H9 (cell line): Measurements from ENCODE around the gene P2RX7. TPM values are rescaled to one million over a fixed set of nuclear protein-coding genes. Genes with fewer than 3 reads are reported as not detected.

Experiments
- DNase-seq: peaks from one replicate; pipeline ENCODE4 v3.0.0-alpha.2; 2017
- H2AFZ ChIP-seq: one replicate; pipeline ENCODE4 v1.6.1; 2013; ENCODE audit warnings: mild to moderate bottlenecking, low read length, control low read depth, moderate library complexity
- H2AK5ac ChIP-seq: 2 replicates; pipeline ENCODE4 v1.6.1; 2013; ENCODE audit warnings: low read length, control low read depth, mixed read lengths; ENCODE audit not compliant: insufficient read length
- H2BK120ac ChIP-seq: one replicate; pipeline ENCODE4 v1.6.1; 2013; ENCODE audit warnings: low read depth, mild to moderate bottlenecking, low read length, control low read depth, inconsistent platforms; ENCODE audit not compliant: poor library complexity, severe bottlenecking
- H2BK12ac ChIP-seq: 2 replicates; pipeline ENCODE4 v1.6.1; 2013; ENCODE audit warnings: low read length, control low read depth, mixed read lengths, low read depth; ENCODE audit not compliant: insufficient read length
- H2BK15ac ChIP-seq: 2 replicates; pipeline ENCODE4 v1.6.1; 2013; ENCODE audit warnings: low read depth, low read length, control low read depth
- H2BK20ac ChIP-seq: one replicate; pipeline ENCODE4 v1.6.1; 2013; ENCODE audit warnings: low read depth, mild to moderate bottlenecking, low read length, control low read depth, inconsistent platforms; ENCODE audit not compliant: poor library complexity, severe bottlenecking
- H2BK5ac ChIP-seq: 2 replicates; pipeline ENCODE4 v1.6.1; 2013; ENCODE audit warnings: low read length, control low read depth, mixed read lengths; ENCODE audit not compliant: insufficient read length
- H3K14ac ChIP-seq: 2 replicates; pipeline ENCODE4 v1.6.1; 2013; ENCODE audit warnings: low read length, control low read depth; ENCODE audit not compliant: insufficient read depth
- H3K18ac ChIP-seq: 2 replicates; pipeline ENCODE4 v1.6.1; 2013; ENCODE audit warnings: low read depth, mild to moderate bottlenecking, mixed read lengths, low read length, control low read depth; ENCODE audit not compliant: insufficient read length
- H3K23ac ChIP-seq: 2 replicates; pipeline ENCODE4 v1.6.1; 2013; ENCODE audit warnings: low read length, control low read depth, mixed read lengths, low read depth; ENCODE audit not compliant: insufficient read length
- H3K23me2 ChIP-seq: 2 replicates; pipeline ENCODE4 v1.6.1; 2013; ENCODE audit warnings: low read depth, mild to moderate bottlenecking, mixed read lengths, low read length, control low read depth; ENCODE audit not compliant: insufficient read length, poor library complexity, severe bottlenecking
- H3K27ac ChIP-seq: 2 replicates; pipeline ENCODE4 v1.5.1; 2013; ENCODE audit warnings: low read length, control low read depth, mixed read lengths, low read depth; ENCODE audit not compliant: insufficient read length
- H3K27me3 ChIP-seq: 2 replicates; pipeline ENCODE4 v1.6.1; 2013; ENCODE audit warnings: low read length, control low read depth, inconsistent platforms; ENCODE audit not compliant: insufficient read depth
- H3K4ac ChIP-seq: 2 replicates; pipeline ENCODE4 v1.6.1; 2013; ENCODE audit warnings: low read depth, mild to moderate bottlenecking, control low read depth, inconsistent platforms, low read length, moderate library complexity
- H3K4me1 ChIP-seq: 2 replicates; pipeline ENCODE4 v1.6.1; 2013; ENCODE audit warnings: low read length, control low read depth, inconsistent platforms; ENCODE audit not compliant: insufficient read depth
- H3K4me2 ChIP-seq: 2 replicates; pipeline ENCODE4 v1.6.1; 2013; ENCODE audit warnings: low read length, control low read depth, mixed read lengths; ENCODE audit not compliant: insufficient read length, insufficient read depth
- H3K56ac ChIP-seq: 2 replicates; pipeline ENCODE4 v1.6.1; 2013; ENCODE audit warnings: low read depth, mild to moderate bottlenecking, mixed read lengths, low read length, control low read depth; ENCODE audit not compliant: insufficient read length
- H3K79me1 ChIP-seq: 2 replicates; pipeline ENCODE4 v1.6.1; 2013; ENCODE audit warnings: low read depth, mild to moderate bottlenecking, moderate library complexity, low read length, control low read depth, inconsistent platforms; ENCODE audit not compliant: insufficient read depth, poor library complexity, severe bottlenecking
- H3K79me2 ChIP-seq: 2 replicates; pipeline ENCODE4 v1.6.1; 2013; ENCODE audit warnings: low read length, control low read depth, inconsistent platforms; ENCODE audit not compliant: insufficient read depth
- H3K9ac ChIP-seq: 2 replicates; pipeline ENCODE4 v1.6.1; 2013; ENCODE audit warnings: low read length, control low read depth, mixed read lengths; ENCODE audit not compliant: insufficient read length; ENCODE audit errors: extremely low read depth
- H3K9me3 ChIP-seq: one replicate; pipeline ENCODE4 v1.6.1; 2013; ENCODE audit warnings: low read depth, low read length, inconsistent platforms; ENCODE audit not compliant: control insufficient read depth
- H3T11ph ChIP-seq: one replicate; pipeline ENCODE4 v1.6.1; 2013; ENCODE audit warnings: mild to moderate bottlenecking, low read length, control low read depth, inconsistent platforms
- H4K20me1 ChIP-seq: one replicate; pipeline ENCODE4 v1.6.1; 2013; ENCODE audit not compliant: control insufficient read depth, insufficient read length, insufficient read depth
- H4K5ac ChIP-seq: 2 replicates; pipeline ENCODE4 v1.6.1; 2013; ENCODE audit warnings: low read depth, mild to moderate bottlenecking, mixed read lengths, low read length, control low read depth; ENCODE audit not compliant: insufficient read length
- H4K8ac ChIP-seq: replicated peaks from 2 replicates; pipeline ENCODE4 v1.6.1; 2013; ENCODE audit warnings: low read length, control low read depth, mixed read lengths, low read depth; ENCODE audit not compliant: insufficient read length
- H4K91ac ChIP-seq: 2 replicates; pipeline ENCODE4 v1.6.1; 2013; ENCODE audit warnings: low read depth, mild to moderate bottlenecking, moderate library complexity, mixed read lengths, low read length, control low read depth; ENCODE audit not compliant: insufficient read length
- H3K27ac Mint-ChIP-seq, 3 experiments: 2 replicates in 2 of 3; 3 replicates in 1 of 3; pipeline ENCODE4 v1.8.0; 2020 to 2021; ENCODE audit warnings: mixed read lengths in 3 of 3, mild to moderate bottlenecking in 1 of 3, moderate library complexity in 1 of 3
- H3K27me3 Mint-ChIP-seq: 2 replicates; pipeline ENCODE4 v1.8.0; 2021; ENCODE audit warnings: low read depth, mild to moderate bottlenecking, moderate library complexity, mixed read lengths
- H3K36me3 Mint-ChIP-seq, 3 experiments: 2 replicates in 2 of 3; 3 replicates in 1 of 3; pipeline ENCODE4 v1.8.0; 2020 to 2021; ENCODE audit warnings: low read depth in 3 of 3, mixed read lengths in 3 of 3; ENCODE audit not compliant: insufficient read depth in 1 of 3
- H3K4me1 Mint-ChIP-seq, 2 experiments: 2 replicates each; pipeline ENCODE4 v1.8.0; 2020; ENCODE audit warnings: mixed read lengths in 2 of 2
- H3K4me3 Mint-ChIP-seq, 2 experiments: 2 replicates in 1 of 2; 3 replicates in 1 of 2; pipeline ENCODE4 v1.8.0; 2020 to 2021; ENCODE audit warnings: mild to moderate bottlenecking in 2 of 2, mixed read lengths in 2 of 2, moderate library complexity in 1 of 2
- H3K9me3 Mint-ChIP-seq, 2 experiments: 2 replicates in 1 of 2; 3 replicates in 1 of 2; pipeline ENCODE4 v1.8.0; 2020; ENCODE audit warnings: mild to moderate bottlenecking in 2 of 2, mixed read lengths in 2 of 2, moderate library complexity in 1 of 2
- WGBS: extraction: QIAGEN DNeasy Blood & Tissue Kit; methylation state at CpG from one replicate; pipeline ENCODE4 v1.1.7; 2013; ENCODE audit warnings: missing lambda C conversion rate, low lambda C conversion rate, mixed read lengths; ENCODE audit not compliant: insufficient read length; ENCODE audit errors: extremely low coverage; 5-methylcytosine and 5-hydroxymethylcytosine counted together
- total RNA-seq: library from RNA; stranded (reverse); gene quantifications from 2 replicates; pipeline ENCODE4 v1.2.1, GENCODE V29; 2021
- TF ChIP-seq, protein P1 (sequence below): fragments of 200-600 bp; sonication (generic); conservative IDR thresholded peaks from 3 replicates; pipeline ENCODE4 v1.8.0; 2021; ENCODE audit warnings: antibody characterized with exemption, mild to moderate bottlenecking

The P2RX7 gene
- total RNA-seq, 1 experiment from 2014 or later, result 0.09 TPM

- H2BK12ac ChIP-seq, result no peak overlapping the region
- no peaks in the 10 kb centered on the region for H3K9me3 ChIP-seq
- H2AK5ac ChIP-seq, result no peak overlapping the region
- no peaks in the 10 kb centered on the region for H4K20me1 ChIP-seq
- H3K27me3 ChIP-seq, result no peaks in the 10 kb centered on the region
- H3K27ac ChIP-seq, result no peak overlapping the region
- H3K9ac ChIP-seq, result no peak overlapping the region
- no peak overlapping the region for H3K56ac ChIP-seq
- H3K14ac ChIP-seq, result no peak overlapping the region
- no peak overlapping the region for H4K8ac ChIP-seq
- no peaks in the 10 kb centered on the region for H3K79me2 ChIP-seq
- no peak overlapping the region for H2BK120ac ChIP-seq
- Mint-ChIP-seq H3K4me3 (no peak overlapping the region), H3K27me3 (no peaks in the 10 kb centered on the region; the same call in 1 of the 2 replicates), H3K9me3 (no peaks in the 10 kb centered on the region; a peak in 1 of 5 replicates), H3K4me1 (peaks cover 0 to 5% of the 10 kb centered on the region in 2 experiments; a peak in 1 of 4 replicates), H3K36me3 (no peaks in the 10 kb centered on the region), H3K27ac (no peak overlapping the region)
- H3K4me1 ChIP-seq, result no peaks in the 10 kb centered on the region
- no peak overlapping the region for H3T11ph ChIP-seq
- H3K4me2 ChIP-seq, result no peak overlapping the region
- no peak overlapping the region for H2BK5ac ChIP-seq
- H3K23me2 ChIP-seq, result no peaks in the 10 kb centered on the region
- no peak overlapping the region for H3K18ac ChIP-seq
- no CpG with 5 or more reads among the region's 9 CpGs for WGBS
- no peak overlapping the region for H2AFZ ChIP-seq
- H2BK15ac ChIP-seq, result no peak overlapping the region
- H3K79me1 ChIP-seq, result no peaks in the 10 kb centered on the region
- H3K4ac ChIP-seq, result no peak overlapping the region
- DNase-seq, result no peak
- TF ChIP-seq, protein P1, sequence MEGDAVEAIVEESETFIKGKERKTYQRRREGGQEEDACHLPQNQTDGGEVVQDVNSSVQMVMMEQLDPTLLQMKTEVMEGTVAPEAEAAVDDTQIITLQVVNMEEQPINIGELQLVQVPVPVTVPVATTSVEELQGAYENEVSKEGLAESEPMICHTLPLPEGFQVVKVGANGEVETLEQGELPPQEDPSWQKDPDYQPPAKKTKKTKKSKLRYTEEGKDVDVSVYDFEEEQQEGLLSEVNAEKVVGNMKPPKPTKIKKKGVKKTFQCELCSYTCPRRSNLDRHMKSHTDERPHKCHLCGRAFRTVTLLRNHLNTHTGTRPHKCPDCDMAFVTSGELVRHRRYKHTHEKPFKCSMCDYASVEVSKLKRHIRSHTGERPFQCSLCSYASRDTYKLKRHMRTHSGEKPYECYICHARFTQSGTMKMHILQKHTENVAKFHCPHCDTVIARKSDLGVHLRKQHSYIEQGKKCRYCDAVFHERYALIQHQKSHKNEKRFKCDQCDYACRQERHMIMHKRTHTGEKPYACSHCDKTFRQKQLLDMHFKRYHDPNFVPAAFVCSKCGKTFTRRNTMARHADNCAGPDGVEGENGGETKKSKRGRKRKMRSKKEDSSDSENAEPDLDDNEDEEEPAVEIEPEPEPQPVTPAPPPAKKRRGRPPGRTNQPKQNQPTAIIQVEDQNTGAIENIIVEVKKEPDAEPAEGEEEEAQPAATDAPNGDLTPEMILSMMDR, result no peak
- no peak overlapping the region for H4K5ac ChIP-seq
- H3K23ac ChIP-seq, result no peak overlapping the region
- no peak overlapping the region for H2BK20ac ChIP-seq
- no peak overlapping the region for H4K91ac ChIP-seq
Observed at GRCh38 chr12:121165316-121165715, 32.6 kb downstream of the P2RX7 start.
